ENCODE measurements around the gene CCDC186.

The CCDC186 gene

GRCh38 chr10:114078346-114078745 lies 95.7 kb downstream of the CCDC186 start:
- Histone ChIP-seq H3K36me3 (replicated peaks; ENCODE audit: low read depth, low read length) (no peaks in the 10 kb centered on the region), H3K27me3 (ENCODE audit: low read depth, low read length) (no peaks in the 10 kb centered on the region), H3K4me2 (ENCODE audit: low read length) (no peak overlapping the region), H3K4me1 (ENCODE audit: low read length) (peaks cover 4% of the 10 kb centered on the region; the same call in 1 of the 2 replicates), H3K27ac (ENCODE audit: low read length) (no peak overlapping the region), H3K9me3 (ENCODE audit: insufficient read depth, low read length) (no peaks in the 10 kb centered on the region), H3K79me2 (ENCODE audit: low read length) (no peaks in the 10 kb centered on the region), H2AFZ (ENCODE audit: low read depth, low read length) (no peak overlapping the region), H3K9ac (ENCODE audit: low read length) (no peak overlapping the region), H3K4me3 (ENCODE audit: low read length) (no peak overlapping the region), H4K20me1 (ENCODE audit: insufficient read depth, low read length) (no peaks in the 10 kb centered on the region)
- no peak for TF ChIP-seq EZH2phosphoT487 (IDR thresholded peaks at IDR 0.05; ENCODE audit: low read depth)
- TF ChIP-seq CTCF (IDR thresholded peaks at IDR 0.05; ENCODE audit: low read depth, low read length), result no peak

- H3K36me3 ChIP-seq (replicated peaks; ENCODE audit: low read depth, low read length), result no peaks in the 10 kb centered on the region
- TF ChIP-seq CTCF (IDR thresholded peaks at IDR 0.05; ENCODE audit: low read depth, low read length), result no peak
- no peak for TF ChIP-seq EZH2phosphoT487 (IDR thresholded peaks at IDR 0.05; ENCODE audit: low read depth)
- H3K4me1 ChIP-seq (ENCODE audit: low read length), result peaks cover 4% of the 10 kb centered on the region; the same call in 1 of the 2 replicates
- no peaks in the 10 kb centered on the region for H3K27me3 ChIP-seq (ENCODE audit: low read depth, low read length)
- no peaks in the 10 kb centered on the region for H3K9me3 ChIP-seq (ENCODE audit: insufficient read depth, low read length)
- no peak overlapping the region for H2AFZ ChIP-seq (ENCODE audit: low read depth, low read length)
- H3K9ac ChIP-seq (ENCODE audit: low read length), result no peak overlapping the region
- no peak overlapping the region for H3K4me3 ChIP-seq (ENCODE audit: low read length)
- H3K79me2 ChIP-seq (ENCODE audit: low read length), result no peaks in the 10 kb centered on the region
- H3K4me2 ChIP-seq (ENCODE audit: low read length), result no peak overlapping the region
- no peak overlapping the region for H3K27ac ChIP-seq (ENCODE audit: low read length)
- no peaks in the 10 kb centered on the region for H4K20me1 ChIP-seq (ENCODE audit: insufficient read depth, low read length)
Measured at GRCh38 chr10:114077815-114078219, 96.2 kb downstream of the CCDC186 start.

- H4K20me1 ChIP-seq (ENCODE audit: insufficient read depth, low read length), result no peaks in the 10 kb centered on the region
- H3K27me3 ChIP-seq (ENCODE audit: low read depth, low read length), result no peaks in the 10 kb centered on the region
- H2AFZ ChIP-seq (ENCODE audit: low read depth, low read length), result no peak overlapping the region
- H3K4me2 ChIP-seq (ENCODE audit: low read length), result no peak overlapping the region
- no peak overlapping the region for H3K9ac ChIP-seq (ENCODE audit: low read length)
- H3K4me1 ChIP-seq (ENCODE audit: low read length), result peaks cover 4% of the 10 kb centered on the region; the same call in 1 of the 2 replicates
- no peak overlapping the region for H3K4me3 ChIP-seq (ENCODE audit: low read length)
- no peaks in the 10 kb centered on the region for H3K9me3 ChIP-seq (ENCODE audit: insufficient read depth, low read length)
- no peak for TF ChIP-seq EZH2phosphoT487 (IDR thresholded peaks at IDR 0.05; ENCODE audit: low read depth)
- no peak for TF ChIP-seq CTCF (IDR thresholded peaks at IDR 0.05; ENCODE audit: low read depth, low read length)
- no peak overlapping the region for H3K27ac ChIP-seq (ENCODE audit: low read length)
- H3K79me2 ChIP-seq (ENCODE audit: low read length), result no peaks in the 10 kb centered on the region
- H3K36me3 ChIP-seq (replicated peaks; ENCODE audit: low read depth, low read length), result no peaks in the 10 kb centered on the region
Measured at GRCh38 chr10:114077347-114077746, 96.7 kb downstream of the CCDC186 start.

- no peak overlapping the region for H3K27ac ChIP-seq (ENCODE audit: low read length)
- no peaks in the 10 kb centered on the region for H4K20me1 ChIP-seq (ENCODE audit: insufficient read depth, low read length)
- no peak overlapping the region for H3K4me3 ChIP-seq (ENCODE audit: low read length)
- no peak for TF ChIP-seq EZH2phosphoT487 (IDR thresholded peaks at IDR 0.05; ENCODE audit: low read depth)
- TF ChIP-seq CTCF (IDR thresholded peaks at IDR 0.05; ENCODE audit: low read depth, low read length), result no peak
- no peaks in the 10 kb centered on the region for H3K27me3 ChIP-seq (ENCODE audit: low read depth, low read length)
- H3K4me2 ChIP-seq (ENCODE audit: low read length), result no peak overlapping the region
- H3K9me3 ChIP-seq (ENCODE audit: insufficient read depth, low read length), result no peaks in the 10 kb centered on the region
- H3K36me3 ChIP-seq (replicated peaks; ENCODE audit: low read depth, low read length), result no peaks in the 10 kb centered on the region
- H2AFZ ChIP-seq (ENCODE audit: low read depth, low read length), result no peak overlapping the region
- no peak overlapping the region for H3K9ac ChIP-seq (ENCODE audit: low read length)
- peaks cover 4% of the 10 kb centered on the region; the same call in 1 of the 2 replicates for H3K4me1 ChIP-seq (ENCODE audit: low read length)
- H3K79me2 ChIP-seq (ENCODE audit: low read length), result no peaks in the 10 kb centered on the region
Measured at GRCh38 chr10:114075093-114075492, 98.9 kb downstream of the CCDC186 start.
